GM21723 (cell line): Measurements from ENCODE around the gene OR4D5.

Source experiments
- ATAC-seq: cut with Tn5 transposase; IDR thresholded peaks from one replicate; pipeline ENCODE4 v1.9.1; 2021; ENCODE audit warnings: mild to moderate bottlenecking, moderate library complexity; ENCODE audit not compliant: unreplicated experiment

OR4D5 gene

DNA sequence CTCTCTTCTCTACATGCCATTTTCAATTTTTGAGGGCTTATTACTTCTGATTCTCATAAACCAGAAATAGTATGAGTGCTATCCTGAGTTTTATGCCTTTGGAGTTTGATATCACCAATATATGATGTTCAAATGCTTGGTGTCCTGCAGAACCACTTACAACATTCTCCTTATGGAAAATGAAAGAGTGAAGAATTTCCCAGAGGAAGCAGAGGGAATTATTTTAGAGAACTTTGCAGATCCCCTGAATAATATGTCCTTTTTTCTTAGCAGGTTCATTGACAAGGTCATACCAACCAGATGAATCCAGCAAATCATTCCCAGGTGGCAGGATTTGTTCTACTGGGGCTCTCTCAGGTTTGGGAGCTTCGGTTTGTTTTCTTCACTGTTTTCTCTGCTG is at the start of gene OR4D5:
Gene OR4D5 (plus strand): TSS at position 301 of the 400 bp plus-strand sequence. CDS start 0 bp downstream, at position 301.
- ATAC-seq = no peak

DNA sequence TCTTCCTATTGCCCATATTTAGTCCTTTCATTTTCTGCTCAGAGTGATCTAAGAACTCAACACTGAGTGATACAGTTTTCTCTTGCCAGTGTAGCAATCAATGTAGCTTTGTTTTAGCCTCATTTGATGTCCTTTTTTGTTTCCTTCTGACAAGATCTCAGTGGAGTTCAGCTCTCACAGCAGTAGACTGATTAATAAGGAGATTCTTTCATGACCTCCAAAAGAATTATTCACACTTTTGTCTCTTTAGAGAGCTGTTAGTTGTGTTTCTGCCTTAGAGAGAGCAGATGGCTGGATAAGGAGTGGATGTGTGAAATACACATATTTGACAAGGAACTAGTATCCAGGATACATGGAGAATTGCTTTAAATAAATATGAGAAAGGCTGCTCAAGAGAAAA is 47.4 kb upstream of the OR4D5 start:
- ATAC-seq = no peak

DNA sequence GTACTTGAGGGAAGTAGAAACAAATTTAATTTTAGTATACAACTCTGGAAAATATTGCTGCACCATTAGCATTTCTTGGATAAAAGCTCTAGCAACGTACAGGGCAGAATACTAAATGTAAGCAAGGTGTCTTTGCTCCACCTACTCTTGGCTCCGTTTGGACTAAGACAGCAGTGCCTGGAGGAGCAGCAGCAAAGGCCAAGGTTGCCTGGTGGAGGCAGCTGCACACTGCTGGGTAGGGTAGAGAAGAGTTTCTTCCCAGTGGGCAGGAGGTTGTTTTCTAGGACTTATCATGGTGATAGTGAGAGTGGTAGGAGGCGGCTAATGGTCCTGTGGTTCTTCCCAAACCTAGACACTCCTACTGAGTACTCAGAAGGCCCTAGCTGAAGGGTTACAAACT is 39.6 kb upstream of the OR4D5 start:
- ATAC-seq = no peak

DNA sequence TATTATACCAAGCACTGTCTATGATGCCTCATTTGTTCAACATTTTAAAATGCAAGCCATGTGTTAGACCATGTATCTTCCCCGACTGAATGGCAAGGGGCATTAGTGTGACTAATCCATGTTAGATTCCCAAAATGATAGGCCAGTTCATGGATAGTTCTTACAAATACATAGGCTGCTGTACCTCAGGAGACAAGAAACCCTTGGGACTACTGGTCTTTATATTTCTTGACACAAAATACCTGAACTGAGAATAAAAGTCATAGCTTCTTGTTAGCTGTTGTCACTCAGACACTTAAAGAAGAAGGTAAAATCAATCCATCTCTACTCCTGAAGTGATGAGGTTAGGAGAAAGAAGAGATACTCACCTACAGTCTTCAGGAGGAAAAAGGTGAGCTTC is 37.5 kb upstream of the OR4D5 start, which contains the start of gene OR8D4:
Gene OR8D4 (plus strand): TSS at position 301 of the 400 bp plus-strand sequence. CDS start 4,265 bp downstream, outside the sequence.
- ATAC-seq = no peak

DNA sequence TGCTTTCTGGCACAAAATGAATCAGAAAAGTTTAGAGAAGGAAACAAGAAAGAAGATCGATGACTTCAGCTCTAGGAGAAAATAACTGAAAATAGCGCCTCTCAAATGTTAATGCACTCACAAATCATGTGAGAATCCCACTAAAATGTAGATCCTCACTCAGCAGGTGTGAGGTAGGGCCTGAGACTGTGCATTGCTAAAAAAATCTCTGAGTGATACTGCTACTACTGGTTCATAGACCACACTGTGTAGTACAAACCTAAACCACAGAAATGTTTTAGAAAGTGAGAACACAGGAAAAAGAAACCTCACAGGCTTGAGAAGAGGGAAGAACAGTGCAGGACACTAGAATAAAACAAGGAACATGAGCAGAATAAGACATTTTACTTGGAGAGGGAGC is 35.5 kb upstream of the OR4D5 start:
- ATAC-seq = peak; percentile 92

DNA sequence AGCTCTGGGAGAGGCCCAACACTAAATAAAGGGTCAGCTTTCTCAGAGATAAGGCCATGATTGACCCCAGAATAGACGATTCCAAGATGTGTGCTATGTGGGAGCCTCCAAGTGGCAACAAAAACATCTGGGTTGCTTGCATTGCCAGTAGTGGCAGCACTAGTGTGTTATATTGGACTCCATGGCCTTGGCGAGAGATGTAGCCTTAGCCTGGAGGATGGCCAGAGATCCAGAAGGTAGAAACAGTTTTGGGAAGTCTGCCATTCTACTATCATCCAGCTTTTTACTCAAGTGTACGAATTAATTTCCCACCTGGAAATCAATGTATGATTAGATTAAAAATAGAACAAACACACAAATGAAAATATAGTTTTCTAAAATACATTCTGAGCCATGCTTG is 34.5 kb upstream of the OR4D5 start:
- ATAC-seq = no peak

DNA sequence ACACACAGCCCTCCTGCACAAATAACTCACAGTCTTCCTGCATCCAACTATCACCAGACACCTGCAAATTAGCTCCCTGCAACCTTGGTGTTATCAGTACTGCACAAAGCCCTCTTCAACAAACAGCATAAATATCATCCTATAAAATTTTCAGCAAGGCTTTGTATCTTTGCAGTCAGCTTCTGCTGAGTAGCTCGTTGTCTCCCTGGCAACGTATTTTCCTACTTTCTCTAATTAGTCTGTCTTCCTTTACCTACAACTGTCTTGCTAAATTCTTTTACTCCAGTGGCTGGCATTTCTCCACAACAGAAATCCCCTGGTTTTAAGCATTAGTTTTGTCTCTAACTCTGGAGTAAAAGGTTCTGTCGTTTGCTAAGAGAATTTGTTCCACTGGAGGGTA is 33.6 kb upstream of the OR4D5 start:
- no peak for ATAC-seq

DNA sequence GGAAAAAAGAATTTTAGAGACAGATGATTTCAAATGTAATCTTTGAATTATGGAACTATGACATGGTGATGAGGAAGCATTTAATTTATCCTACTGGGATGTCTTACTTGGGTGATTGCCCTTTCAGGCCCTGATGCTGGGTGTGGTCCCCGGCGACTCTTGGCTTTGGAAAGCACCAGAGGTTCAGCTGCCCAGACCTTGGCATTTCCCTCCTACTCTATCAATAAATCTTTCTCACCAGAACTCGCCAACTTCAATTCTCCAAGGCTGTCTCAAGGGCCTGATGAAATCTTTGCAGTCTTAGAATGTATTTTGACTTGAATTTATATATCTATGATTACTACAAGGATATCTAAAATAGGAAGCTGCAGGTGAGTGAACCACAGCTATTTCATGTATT is 18.5 kb upstream of the OR4D5 start:
- no peak for ATAC-seq

DNA sequence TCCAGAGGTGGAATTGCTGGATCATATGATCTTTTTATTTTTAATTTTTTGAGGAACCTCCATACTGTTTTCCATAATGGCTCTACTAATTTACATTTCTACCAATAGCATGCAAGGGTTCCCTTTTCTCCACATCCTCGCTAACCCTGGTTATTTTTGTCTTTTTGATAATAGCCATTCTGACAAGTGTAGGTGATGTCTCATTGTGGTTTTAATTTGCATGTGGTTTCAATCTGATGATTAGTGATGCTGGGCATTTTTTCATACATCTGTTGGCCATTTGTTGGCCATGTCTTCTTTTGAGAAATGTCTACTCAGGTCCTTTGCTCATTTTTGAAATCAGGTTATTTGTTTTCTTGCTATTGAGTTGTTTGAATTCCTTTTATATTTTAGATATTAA is 15.4 kb upstream of the OR4D5 start:
- no peak for ATAC-seq

DNA sequence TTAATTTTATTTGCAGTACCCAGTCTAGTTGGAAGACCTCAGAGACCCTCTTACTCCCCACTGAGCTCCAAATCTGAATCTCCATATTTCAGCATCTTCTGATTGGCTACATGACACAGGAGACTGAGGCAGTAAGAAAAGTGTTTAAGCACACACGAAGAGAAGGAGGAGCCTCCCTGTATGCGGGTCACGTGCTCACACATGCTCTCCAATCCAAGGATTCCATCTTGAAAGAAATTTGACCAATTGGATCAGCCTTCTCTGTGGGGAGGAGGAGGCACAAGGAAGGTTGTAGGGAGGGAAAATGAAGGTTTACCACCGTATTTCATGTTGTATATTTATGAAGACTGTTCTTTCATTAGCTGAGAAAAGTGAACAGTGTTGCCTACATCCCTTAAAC is 3.0 kb downstream of the OR4D5 start:
- no peak for ATAC-seq

DNA sequence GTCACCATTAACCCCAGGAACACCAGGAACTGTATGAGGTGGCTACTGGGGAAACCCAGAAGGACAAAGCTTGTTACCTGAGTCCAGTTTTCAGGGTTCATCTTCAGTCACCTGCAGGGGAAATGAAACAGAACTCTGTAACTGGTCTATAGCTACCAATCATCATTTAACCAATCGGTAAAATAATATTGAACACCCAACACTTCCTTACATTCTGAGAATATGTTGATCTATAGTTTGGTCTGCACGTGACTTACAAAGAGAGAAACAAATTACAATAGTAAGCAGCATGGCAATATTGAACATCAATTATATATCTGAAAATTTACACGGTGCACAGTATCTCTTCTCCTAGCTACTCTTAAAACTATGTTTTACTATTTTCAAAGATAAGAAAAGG is 4.3 kb downstream of the OR4D5 start, which contains the start of gene OR6T1:
Gene OR6T1 (minus strand): TSS at position 101 of the 400 bp plus-strand sequence. CDS start 0 bp downstream, at position 101.
- ATAC-seq = no peak

DNA sequence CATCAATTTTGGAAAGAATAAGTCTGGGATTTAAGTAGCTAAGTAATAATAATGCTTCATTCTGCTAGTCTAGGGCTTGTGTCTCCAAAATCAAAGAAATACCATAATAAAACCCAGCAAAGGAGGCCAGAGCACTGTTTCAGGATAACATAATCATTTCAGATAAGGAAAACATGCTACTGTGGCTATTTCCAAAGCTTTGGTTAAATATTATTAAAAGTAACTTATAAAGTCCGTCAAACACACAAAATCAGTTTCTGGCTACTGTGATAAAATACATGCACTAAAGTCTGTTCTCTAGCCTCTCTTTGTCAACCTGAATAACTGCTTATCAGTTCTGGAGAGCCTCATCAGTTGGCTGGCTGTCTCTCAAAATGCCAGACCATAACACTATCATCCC is 5.7 kb downstream of the OR4D5 start:
- ATAC-seq = no peak

DNA sequence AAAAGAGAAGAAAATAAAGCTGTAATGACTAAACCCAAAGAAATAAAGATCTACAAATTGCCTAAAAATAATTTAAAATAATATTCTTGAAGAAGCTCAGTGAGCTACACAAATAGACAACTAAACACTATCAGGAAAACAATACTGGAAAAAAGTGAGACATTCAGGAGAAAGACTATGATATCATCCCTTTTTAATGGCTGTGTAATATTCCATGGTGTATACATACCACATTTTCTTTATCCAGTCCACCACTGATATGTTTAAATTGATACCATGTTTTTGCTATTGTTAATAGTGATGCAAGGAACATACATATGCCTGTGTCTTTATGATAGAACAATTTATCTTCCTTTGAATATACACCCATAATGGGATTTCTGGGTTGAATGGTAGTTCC is 17.3 kb downstream of the OR4D5 start:
- no peak for ATAC-seq

DNA sequence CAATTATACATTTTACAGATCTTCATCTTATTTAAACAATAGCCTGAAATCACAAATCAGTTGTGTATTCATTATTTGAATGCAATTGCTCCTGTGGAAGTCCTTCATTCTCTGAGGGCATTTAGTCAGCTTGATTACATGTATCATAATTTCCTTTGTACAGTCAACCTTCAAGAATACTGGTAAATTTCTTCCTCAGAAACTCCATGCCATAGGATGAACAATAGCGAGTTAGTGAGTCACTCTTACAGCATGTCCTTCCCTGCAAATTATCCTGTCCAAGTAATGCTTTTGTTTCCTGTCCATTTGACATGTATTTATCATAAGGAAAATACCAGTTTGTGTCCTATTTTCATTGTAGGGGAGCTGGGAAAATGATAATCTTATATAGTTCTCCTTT is 34.4 kb downstream of the OR4D5 start:
- no peak for ATAC-seq

DNA sequence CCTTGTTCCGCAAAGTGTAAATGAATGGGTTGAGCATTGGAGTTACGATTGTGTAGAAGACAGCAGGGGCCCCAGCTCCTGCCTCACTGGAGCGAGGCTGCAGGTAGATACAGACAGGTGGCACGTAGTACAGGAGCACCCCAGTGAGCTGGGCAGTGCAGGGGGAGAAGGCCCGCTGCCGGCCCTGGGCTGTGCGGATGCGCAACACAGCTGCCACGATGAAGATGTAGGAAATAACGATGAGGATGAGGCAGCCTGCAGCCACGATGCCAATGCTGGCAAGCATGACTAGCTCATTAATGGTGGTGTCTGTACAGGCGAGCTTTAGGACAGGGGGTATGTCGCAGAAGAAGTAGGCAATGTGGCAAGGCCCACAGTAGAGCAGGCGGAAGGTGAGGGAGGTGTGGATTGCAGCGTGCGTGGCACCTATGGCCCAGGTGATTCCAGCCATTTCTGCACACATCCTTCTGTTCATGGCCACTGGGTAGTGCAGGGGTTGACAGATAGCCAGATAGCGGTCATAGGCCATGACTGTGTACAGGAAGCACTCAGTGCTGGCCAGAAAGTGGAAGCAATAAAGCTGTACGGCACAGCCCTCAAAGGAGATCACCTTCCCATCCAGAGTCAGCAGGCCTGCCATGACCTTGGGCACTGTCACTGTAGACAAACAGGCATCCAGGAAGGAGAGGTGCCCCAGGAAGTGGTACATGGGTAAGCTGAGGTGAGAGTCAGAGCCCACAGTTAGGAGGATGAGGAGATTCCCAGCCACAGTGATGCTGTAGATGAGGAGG is 37.5 kb downstream of the OR4D5 start:
- no peak for ATAC-seq

DNA sequence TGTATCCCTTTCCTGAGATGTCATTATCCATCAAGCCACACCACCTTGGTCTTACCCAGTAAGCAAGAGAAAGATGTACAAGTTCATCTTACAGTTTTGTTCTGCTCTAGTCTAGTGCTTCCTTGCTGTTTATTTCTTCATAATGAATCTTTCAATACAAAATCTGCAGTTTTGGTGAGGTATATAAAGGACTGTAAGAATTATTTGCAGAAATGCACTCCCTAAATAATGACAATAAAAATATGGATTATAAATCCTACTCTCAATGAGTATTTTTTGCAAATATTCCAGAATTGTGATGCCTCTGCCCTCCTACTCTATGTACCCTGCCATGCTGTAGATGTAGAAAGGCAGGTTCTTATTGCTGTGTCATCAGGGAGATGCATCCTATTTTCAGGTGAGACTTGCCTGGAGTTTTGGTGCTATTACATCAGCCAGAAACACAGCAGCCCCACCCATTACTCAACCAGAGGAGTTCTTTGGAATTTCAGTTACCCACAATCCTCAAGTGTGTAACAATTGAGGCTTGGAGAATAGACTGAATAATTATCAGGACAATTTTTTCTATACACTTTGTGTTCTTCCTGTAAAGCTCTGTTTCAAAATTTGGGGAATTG is 38.4 kb downstream of the OR4D5 start, which contains the start of gene OR10S1:
Gene OR10S1 (minus strand): TSS at position 51 of the 617 bp plus-strand sequence. CDS start 117 bp downstream, outside the sequence.
- no peak for ATAC-seq

DNA sequence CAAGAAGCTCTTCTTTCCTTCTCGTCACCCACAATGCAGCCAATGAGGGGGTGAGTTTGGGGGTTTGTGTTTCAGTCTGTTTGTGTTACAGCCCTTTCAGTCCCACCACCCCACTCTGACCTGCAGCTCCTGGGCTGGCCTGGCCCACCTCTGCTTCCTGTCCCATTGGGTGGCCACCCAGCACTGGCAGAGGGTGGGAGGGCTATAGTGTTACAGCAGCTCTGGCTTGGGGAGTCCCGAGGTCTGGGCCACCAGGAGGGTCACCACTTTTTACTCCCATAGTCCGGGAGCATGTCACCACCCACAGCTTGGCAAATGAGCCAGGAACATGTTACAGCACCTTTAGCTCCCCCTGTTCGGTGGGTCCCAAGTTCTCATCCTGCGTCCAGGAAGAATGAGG is 39.9 kb downstream of the OR4D5 start:
- ATAC-seq = no peak
